ENCODE results near the gene PSENEN.

DNA sequence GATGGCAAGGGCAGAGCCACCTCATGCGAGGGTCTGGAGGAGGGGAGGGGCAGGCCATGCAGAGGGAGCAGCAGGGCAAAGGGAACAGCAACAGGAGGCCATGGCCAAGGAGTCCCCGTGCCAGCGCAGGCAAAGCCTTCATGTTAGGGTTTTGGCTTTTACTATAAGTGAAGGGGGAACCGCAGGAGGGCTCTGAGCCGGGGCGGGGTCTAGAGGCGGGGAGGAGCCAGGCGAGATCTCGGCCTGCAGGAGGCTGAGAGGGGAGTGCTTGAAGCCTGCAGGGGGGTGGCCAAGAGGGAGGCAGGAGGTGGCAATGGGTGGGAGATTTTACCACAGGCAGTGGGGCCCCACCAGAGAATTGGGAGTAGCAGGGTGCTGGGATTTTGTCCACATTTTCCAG, 36.2 kb downstream of the PSENEN start:
- TF ChIP-seq, protein P1, sequence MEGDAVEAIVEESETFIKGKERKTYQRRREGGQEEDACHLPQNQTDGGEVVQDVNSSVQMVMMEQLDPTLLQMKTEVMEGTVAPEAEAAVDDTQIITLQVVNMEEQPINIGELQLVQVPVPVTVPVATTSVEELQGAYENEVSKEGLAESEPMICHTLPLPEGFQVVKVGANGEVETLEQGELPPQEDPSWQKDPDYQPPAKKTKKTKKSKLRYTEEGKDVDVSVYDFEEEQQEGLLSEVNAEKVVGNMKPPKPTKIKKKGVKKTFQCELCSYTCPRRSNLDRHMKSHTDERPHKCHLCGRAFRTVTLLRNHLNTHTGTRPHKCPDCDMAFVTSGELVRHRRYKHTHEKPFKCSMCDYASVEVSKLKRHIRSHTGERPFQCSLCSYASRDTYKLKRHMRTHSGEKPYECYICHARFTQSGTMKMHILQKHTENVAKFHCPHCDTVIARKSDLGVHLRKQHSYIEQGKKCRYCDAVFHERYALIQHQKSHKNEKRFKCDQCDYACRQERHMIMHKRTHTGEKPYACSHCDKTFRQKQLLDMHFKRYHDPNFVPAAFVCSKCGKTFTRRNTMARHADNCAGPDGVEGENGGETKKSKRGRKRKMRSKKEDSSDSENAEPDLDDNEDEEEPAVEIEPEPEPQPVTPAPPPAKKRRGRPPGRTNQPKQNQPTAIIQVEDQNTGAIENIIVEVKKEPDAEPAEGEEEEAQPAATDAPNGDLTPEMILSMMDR (IDR thresholded peaks at IDR 0.05 in 4 of 5, conservative IDR thresholded peaks at IDR 0.05 in 1 of 5) = no peak
- no peak for TF ChIP-seq POLR2A (IDR thresholded peaks at IDR 0.05)

Data from gastrocnemius medialis (tissue), 4 donors.